Sigmoid colon (tissue), 4 donors: ENCODE results near the gene APOC1.
A peak's percentile ranks its signal among the peaks of the same experiment; 100 is the strongest.

ENCODE experiments used
- EP300 ChIP-seq, 4 donors: sonication (generic); formaldehyde crosslinking; IDR thresholded peaks; one replicate each; pipeline ENCODE4 v1.6.1; 2017; ENCODE audit warnings: antibody characterized with exemption in 4 of 4
- POLR2A ChIP-seq, 2 donors: fragments of 450-650 bp; IDR thresholded peaks; one replicate each; pipeline ENCODE4 v1.6.1; 2016; ENCODE audit warnings: antibody characterized with exemption in 2 of 2, mild to moderate bottlenecking in 2 of 2, moderate library complexity in 2 of 2
- POLR2AphosphoS5 ChIP-seq, 4 donors: sonication (generic); formaldehyde crosslinking; IDR thresholded peaks; one replicate each; pipeline ENCODE4 v1.6.1; 2017; ENCODE audit warnings: antibody characterized with exemption in 4 of 4
- TF ChIP-seq, protein P1 (sequence below), 4 experiments: fragments of 450-650 bp in 3 of 4; fragments of 200-600 bp in 1 of 4; IDR thresholded peaks; one replicate each; pipeline ENCODE4 v1.5.1; 2016 to 2019; ENCODE audit warnings: antibody characterized with exemption in 4 of 4, mild to moderate bottlenecking in 3 of 4, moderate library complexity in 2 of 4

DNA sequence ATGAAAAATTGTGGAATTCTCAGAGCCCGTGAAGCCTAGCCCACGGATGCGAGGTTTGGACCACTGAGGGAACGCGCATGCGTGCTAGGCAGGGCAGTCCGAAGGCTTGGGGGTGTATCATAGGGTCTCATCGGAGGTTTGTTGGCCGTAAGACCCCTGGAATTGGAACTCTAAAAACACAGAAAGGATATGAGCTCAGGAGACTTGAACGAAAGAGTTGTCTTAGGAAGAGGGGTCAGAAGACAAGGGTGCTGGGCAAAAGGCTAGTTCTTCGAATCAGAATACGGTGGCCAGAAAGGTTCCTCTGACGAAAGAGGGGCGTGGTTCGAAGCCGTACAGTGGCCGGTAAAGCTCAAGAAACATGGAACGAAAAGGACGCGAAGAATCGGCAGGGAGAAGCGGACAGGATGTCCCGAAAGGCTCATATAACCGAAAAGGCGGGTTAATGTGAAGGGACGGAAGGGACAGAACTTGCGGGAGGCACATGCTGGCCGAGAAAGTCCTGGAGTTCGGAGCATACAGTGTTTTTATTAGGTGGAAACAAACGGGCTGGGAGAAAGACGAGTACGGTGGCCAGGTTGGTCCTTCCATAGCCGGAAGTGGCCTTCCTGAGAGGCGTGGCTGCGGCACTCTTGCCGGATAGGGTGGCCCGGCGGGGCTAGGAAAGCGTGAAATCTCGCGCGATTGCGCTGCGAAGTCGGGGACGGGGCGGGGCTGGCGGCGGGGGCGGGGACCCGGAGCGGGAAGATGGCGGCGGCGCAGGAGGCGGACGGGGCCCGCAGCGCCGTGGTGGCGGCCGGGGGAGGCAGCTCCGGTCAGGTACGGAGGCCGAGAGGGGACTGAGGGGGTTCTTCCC lies 40.5 kb downstream of the APOC1 start, which contains the start of gene CLPTM1:
- TF ChIP-seq POLR2AphosphoS5 (IDR thresholded peaks at IDR 0.05) (peak; percentile 72 to 95 (median 89)), EP300 (IDR thresholded peaks at IDR 0.05) (peak in 2 of 4 donors; percentile 15 to 22), POLR2A (IDR thresholded peaks at IDR 0.05) (peak; percentile 55 to 69)
- TF ChIP-seq, protein P1, sequence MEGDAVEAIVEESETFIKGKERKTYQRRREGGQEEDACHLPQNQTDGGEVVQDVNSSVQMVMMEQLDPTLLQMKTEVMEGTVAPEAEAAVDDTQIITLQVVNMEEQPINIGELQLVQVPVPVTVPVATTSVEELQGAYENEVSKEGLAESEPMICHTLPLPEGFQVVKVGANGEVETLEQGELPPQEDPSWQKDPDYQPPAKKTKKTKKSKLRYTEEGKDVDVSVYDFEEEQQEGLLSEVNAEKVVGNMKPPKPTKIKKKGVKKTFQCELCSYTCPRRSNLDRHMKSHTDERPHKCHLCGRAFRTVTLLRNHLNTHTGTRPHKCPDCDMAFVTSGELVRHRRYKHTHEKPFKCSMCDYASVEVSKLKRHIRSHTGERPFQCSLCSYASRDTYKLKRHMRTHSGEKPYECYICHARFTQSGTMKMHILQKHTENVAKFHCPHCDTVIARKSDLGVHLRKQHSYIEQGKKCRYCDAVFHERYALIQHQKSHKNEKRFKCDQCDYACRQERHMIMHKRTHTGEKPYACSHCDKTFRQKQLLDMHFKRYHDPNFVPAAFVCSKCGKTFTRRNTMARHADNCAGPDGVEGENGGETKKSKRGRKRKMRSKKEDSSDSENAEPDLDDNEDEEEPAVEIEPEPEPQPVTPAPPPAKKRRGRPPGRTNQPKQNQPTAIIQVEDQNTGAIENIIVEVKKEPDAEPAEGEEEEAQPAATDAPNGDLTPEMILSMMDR (IDR thresholded peaks at IDR 0.05): no peak
